ENCODE measurements around the gene AVPR1A.
"Not testable (repeated sequence)": the region's sequence is repeated elsewhere in the genome, so short reads cannot be mapped to it uniquely, and the experiment has no call there.

Gene AVPR1A

DNA sequence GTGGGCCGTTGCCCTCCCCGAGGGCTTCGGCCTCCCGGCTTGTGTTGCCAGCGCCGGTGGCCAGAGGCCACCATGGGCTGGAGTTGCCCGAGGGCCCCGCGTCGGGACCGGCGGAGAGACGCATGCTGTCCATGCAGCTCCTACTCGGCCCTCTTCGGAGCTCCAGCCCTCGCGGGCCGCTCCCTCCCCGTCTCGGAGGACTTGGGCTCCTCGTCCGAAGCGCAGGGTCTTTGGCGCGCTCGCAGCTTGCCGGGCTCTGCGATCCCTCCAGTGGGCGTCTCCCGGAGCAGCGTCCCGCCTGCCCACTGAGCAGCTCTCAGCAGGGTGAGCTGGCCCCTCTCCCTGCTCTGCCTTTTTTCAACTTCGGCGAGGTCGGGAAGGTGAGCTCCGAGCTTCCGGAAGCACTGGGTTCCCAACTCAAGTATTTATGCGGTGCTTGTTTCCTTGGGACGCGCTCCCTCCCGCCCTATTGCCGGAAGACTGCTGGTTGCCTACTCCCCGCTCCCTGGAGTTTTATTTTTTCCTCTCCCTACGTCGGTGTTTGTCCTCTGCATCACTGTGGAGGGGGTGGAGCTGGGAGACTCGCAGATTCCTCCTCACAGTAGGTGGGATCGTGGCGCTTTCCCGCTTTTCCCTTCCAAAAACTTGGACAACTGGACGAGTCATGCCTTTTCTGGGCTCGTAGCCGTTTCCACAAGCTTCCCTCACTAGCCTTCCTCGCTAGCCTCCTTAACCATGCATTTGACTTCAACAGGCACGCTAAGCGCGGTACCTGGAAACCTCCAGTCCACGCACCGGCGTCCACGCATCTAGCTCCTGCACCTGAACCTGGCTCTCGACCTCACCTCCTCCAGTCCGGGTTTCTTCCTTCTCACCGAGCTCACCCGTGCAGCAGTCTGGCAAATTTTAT lies at the start of gene AVPR1A:
TSS of gene AVPR1A (minus strand) at position 489 of the 910 bp plus-strand sequence. CDS start at position 124, 365 bp downstream.
- no peak for DNase-seq (ENCODE audit: low read depth)

DNA sequence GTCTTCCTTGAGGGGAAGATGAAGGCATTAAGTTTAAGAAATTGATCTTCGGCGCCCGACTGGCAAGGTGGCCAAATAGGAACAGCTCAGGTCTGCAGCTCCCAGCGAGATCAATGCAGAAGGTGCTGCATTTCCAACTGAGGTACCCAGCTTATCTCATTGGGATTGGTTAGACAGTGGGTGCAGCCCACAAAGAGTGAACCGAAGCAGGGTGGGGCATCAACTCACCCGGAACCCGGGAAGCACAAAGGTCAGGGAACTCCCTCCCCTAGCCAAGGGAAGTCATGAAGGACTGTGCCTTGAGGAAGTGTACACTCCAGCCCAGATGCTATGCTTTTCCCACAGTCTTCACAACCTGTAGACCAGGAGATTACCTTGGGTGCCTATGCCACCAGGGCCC lies 45.2 kb upstream of the AVPR1A start:
- no peak for DNase-seq (ENCODE audit: low read depth)
- no peak overlapping the region for H3K4me3 ChIP-seq (ENCODE audit: low read depth, low read length)
- TF ChIP-seq, protein P1, sequence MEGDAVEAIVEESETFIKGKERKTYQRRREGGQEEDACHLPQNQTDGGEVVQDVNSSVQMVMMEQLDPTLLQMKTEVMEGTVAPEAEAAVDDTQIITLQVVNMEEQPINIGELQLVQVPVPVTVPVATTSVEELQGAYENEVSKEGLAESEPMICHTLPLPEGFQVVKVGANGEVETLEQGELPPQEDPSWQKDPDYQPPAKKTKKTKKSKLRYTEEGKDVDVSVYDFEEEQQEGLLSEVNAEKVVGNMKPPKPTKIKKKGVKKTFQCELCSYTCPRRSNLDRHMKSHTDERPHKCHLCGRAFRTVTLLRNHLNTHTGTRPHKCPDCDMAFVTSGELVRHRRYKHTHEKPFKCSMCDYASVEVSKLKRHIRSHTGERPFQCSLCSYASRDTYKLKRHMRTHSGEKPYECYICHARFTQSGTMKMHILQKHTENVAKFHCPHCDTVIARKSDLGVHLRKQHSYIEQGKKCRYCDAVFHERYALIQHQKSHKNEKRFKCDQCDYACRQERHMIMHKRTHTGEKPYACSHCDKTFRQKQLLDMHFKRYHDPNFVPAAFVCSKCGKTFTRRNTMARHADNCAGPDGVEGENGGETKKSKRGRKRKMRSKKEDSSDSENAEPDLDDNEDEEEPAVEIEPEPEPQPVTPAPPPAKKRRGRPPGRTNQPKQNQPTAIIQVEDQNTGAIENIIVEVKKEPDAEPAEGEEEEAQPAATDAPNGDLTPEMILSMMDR (IDR thresholded peaks at IDR 0.05; ENCODE audit: insufficient read depth, low read depth, low read length, missing control alignments): no peak

More for the DNA sequence above, at the start of gene AVPR1A:
- no peak within 1 kb of the TSS for H3K4me3 ChIP-seq (ENCODE audit: low read depth, low read length)
- TF ChIP-seq, protein P1 (IDR thresholded peaks at IDR 0.05; ENCODE audit: insufficient read depth, low read depth, low read length, missing control alignments): no peak

DNA sequence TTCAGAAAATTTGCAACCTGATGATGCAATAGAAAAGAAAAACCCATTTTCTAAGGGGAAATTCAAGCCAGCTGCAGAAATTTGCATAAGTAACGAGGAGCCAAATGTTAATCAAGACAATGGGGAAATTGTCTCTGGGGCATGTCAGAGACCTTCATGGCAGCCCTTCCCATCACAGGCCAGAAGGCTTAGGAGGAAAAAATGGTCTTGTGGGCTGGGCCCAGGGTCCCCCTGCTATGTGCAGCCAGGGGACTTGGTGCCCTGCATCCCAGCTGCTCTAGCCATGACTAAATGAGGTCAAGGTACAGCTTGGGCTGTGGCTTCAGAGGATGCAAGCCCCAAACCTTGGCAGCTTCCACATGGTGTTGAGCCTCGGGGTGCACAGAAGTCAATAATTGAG lies 28.2 kb upstream of the AVPR1A start:
- no peak for DNase-seq (ENCODE audit: low read depth)
- TF ChIP-seq, protein P1 (IDR thresholded peaks at IDR 0.05; ENCODE audit: insufficient read depth, low read depth, low read length, missing control alignments): no peak

DNA sequence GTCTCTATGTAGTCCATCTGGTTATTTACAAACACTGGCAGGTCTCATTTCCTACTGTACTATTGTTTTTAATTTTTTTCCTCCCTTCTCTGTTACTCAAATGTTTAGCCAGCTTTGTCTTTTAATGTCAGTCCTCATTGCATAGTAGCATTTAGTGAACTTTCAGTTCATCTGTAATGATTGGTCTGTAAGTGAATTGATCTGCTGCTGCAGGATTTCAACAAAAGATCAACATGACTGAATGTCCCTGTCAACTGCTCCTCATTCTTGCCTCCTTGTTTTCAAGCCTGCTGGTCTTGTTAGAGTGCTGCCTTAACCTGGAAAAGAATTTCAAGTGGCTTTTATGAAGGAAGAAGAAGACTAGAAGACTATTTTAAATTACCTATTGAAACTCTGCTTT lies 19.3 kb upstream of the AVPR1A start:
- DNase-seq (ENCODE audit: low read depth): no peak
- H3K4me3 ChIP-seq (ENCODE audit: low read depth, low read length): no peak overlapping the region
- TF ChIP-seq, protein P1 (IDR thresholded peaks at IDR 0.05; ENCODE audit: insufficient read depth, low read depth, low read length, missing control alignments): no peak

More for the DNA sequence above, 28.2 kb upstream of the AVPR1A start:
- H3K4me3 ChIP-seq (ENCODE audit: low read depth, low read length): no peak overlapping the region

DNA sequence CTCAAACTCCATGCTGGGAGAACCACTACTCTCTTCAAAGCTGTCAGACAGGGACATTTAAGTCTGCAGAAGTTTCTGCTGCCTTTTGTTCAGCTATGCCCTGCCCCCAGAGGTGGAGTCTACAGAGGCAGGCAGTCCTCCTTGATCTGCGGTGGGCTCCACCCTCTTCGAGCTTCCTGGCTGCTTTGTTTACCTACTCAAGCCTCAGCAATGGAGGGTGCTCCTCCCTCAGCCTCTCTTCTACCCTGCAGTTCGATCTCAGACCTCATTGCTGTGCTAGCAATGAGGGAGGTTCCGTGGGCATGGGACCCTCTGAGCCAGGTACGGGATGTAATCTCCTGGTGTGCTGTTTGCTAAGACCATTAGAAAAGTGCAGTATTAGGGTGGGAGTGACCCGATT lies 16.7 kb upstream of the AVPR1A start:
- not testable (repeated sequence) for H3K4me3 ChIP-seq (ENCODE audit: low read depth, low read length)
- DNase-seq (ENCODE audit: low read depth): peak; percentile 9

DNA sequence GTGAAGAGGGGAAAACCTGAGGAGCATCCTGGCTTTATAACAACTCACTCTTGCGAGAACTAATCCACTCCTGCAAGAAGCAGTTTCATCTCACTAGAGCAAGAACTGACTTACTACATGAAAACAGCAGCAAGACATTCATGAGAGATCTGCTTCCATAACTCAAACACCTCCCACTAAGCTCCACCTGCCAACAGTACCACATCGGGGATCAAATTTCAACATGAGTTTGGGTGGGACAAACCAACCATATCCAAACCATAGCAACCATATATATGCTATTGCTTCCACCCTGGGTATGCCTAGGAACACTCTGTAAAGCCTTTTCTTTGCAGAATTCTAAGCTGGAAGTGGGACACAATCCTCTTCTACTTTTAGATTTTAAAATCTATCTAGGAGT lies 13.9 kb upstream of the AVPR1A start:
- DNase-seq (ENCODE audit: low read depth): no peak
- no peak overlapping the region for H3K4me3 ChIP-seq (ENCODE audit: low read depth, low read length)
- TF ChIP-seq, protein P1 (IDR thresholded peaks at IDR 0.05; ENCODE audit: insufficient read depth, low read depth, low read length, missing control alignments): no peak

DNA sequence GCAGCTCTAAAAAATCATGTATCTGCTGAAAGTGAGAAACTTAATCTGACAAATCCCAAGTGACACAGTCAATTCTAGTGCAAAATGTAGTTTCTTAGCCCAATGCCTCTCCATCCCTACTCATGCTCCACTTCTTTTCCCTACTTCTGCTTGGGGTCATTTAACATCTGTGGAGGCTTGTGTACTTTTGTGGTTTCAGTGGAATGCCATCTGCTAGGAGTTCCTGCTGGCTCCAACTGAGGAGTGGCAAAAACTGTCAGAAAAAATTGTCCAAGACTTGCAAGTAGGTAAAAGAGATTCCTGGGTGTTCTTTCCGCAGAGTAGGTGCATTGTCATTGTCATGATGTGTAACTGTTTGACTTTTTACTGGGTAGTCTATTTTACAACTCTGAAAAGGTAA lies 12.5 kb upstream of the AVPR1A start:
- DNase-seq (ENCODE audit: low read depth): no peak
- H3K4me3 ChIP-seq (ENCODE audit: low read depth, low read length): no peak overlapping the region
- TF ChIP-seq, protein P1 (IDR thresholded peaks at IDR 0.05; ENCODE audit: insufficient read depth, low read depth, low read length, missing control alignments): no peak
